Hematopoietic multipotent progenitor cell treated with erythropoietin and hydrocortisone succinate and interleukin-3 and kit ligand, for 17 days (in vitro differentiated cells): Measurements from ENCODE around the gene TAX1BP3.
"Not testable (repeated sequence)": the region's sequence is repeated elsewhere in the genome, so short reads cannot be mapped to it uniquely, and the experiment has no call there.

Source experiments
- DNase-seq: peaks from one replicate; pipeline ENCODE4 v3.0.0-alpha.2; 2015; ENCODE audit warnings: low spot score

Gene TAX1BP3, protein sequence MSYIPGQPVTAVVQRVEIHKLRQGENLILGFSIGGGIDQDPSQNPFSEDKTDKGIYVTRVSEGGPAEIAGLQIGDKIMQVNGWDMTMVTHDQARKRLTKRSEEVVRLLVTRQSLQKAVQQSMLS

DNA sequence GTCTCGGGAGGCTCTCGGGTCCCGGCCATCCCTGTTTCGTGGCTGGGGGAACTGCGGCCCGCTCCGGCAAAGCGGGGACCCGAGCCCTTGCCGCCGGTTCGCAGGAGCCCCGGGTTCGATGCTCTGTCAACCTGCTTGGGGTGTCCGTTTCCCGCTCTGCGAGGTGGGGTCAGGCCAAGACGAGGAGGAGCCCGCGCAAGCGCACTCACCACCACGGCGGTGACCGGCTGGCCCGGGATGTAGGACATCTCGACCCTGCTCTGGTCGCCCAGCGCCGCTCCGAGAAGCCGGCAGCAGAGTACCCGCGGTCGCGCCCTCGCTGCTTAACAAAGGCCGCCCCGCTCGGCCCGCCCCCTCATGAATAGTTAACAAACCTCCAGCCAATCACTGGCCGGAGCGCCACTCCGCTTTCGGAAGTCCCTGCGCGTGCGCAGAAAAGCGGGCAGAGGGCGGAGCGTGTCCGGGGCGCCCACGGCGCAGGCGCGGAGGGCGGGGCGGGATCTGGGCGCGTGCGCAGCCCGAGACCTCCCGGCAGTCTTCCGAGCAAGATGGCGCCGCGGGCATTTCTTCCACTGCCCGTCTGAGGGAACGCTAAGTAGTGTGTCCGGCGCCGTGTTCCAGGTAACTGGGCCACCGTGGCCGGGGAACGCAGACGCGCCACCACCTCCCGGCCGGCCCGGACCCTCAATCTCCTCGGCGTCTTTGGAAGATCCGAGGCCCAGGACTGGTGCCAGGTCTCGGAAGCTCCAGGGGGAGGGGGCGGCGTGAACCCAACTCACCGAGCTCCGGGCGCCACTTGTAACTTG is at the start of gene TAX1BP3, which contains the start of gene EMC6:
Gene TAX1BP3, minus strand, starts transcription at position 300 of the 806 bp plus-strand sequence. Its CDS starts 52 bp downstream, at position 248.
Gene EMC6, plus strand, starts transcription at position 534 of the 806 bp plus-strand sequence. CDS start 335 bp downstream, outside the sequence.
- peak; percentile 100 for DNase-seq

- no peak for DNase-seq
Observed at GRCh38 chr17:3715296-3715695, 46.9 kb upstream of the TAX1BP3 start.

DNA sequence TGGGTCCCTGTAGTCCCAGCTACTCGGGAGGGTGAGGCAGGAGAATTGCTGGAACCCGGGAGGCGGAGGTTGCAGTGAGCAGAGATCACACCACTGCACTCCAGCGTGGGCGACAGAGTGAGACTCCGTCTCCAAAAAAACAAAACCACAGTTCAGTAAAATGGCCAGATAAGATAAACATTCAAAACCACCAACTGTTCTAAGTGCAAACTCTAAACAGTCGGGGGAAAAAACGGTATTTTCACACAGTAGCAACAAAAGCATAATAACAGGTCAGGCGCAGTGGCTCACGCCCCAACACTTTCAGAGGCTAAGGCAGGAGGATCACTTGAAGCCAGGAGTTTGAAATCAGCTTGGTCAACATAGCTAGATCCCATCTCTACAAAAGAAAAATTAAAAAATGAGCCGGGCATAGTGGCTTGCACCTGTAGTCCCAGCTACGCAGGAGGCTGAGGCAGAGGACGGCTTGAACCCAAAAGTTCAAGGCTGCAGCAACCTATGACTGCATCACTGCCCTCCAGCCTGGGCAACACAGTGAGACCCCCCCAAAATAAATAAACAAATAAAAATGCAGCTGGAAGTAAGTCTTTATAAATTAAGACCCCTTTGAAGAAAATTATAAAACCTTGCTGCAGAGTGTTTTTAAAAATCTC is 44.6 kb upstream of the TAX1BP3 start:
- DNase-seq = no peak

DNA sequence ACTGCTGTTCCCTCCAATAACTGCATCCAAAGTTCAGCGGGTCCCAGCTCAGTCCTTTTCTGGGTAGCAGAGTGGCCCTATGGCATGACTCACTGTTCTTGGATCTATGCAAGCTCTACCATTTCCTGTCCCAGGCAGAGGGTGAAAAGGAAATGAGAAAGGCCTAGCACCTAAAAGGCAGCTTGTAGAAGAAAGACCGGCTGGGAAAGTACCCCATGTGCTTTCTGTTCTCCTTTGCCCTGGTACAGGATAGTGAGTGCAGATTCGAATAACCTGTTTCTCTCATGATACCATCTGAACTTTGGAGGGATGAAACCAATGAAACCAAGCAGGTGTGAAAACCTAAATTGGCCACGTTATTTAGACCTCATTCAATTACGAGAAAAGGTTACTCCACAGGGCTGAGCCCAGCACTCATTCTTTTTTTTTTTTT is 42.6 kb upstream of the TAX1BP3 start:
- no peak for DNase-seq

- DNase-seq = no peak
Observed at GRCh38 chr17:3708366-3708765, 40.0 kb upstream of the TAX1BP3 start.

DNA sequence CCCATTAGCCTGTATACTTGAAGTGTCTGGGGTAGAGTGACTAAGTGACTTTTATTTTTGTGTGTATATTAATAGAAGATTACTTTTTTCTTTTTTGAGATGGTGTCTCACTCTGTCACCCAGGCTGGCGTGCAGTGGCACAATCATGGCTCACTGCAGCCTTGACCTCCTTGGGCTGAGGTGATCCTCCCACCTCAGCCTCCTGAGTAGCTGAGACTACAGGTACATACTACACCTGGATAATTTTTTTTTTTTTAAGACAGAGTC is 37.3 kb upstream of the TAX1BP3 start:
- not testable (repeated sequence) for DNase-seq

DNA sequence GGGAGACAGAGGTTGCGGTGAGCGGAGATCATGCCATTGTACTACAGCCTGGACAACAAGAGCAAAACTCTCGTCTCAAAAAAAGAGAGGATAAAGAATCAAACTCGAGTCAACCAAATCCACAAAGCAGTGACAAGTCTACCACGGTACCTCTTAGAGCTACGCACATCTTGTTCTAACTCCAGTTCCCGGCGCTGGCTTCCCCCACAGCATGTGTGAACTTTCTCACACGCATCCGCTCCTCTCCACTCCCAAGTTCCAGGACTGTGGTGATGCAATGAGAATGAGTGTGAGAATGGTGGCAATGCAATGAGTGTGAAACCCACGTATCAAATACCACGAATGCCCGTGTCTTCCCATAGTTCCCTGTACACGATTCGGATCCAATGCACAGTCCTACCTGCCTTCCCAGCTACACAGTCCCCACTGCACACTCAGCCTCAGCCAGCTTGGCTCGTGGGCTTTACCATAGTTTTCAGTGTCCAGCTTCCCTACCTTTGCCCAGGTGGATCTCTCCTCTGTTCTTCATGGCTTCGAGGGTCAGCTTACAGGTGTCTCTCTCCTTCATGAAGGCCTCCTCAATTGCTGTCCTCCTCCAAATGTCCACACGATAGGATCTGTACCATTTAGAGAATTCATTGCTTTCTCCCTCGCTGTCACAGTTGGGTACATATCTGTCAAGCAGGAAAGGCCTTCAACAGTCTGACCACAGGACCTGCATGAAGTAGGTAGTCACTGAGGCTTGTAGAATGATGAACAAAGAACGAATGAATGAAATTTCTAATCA is 36.7 kb upstream of the TAX1BP3 start:
- DNase-seq = no peak

DNA sequence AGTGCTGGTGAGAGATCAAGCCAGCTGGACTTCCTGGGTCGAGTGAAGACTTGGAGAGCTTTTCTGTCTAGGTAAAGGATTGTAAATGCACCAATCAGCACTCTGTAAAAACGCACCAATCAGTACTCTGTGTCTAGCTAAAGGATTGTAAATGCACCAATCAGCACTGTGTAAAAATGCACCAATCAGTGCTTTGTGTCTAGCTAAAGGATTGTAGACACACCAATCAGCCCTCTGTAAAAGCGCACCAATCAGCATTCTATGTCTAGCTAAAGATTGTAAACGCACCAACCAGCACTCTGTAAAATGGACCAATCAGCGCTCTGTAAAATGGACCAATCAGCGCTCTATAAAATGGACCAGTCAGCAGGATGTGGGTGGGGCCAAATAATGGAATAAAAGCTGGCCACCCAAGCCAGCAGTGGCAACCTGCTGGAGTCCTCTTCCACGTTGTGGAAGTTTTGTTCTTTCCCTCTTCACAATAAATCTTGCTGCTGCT is 33.7 kb upstream of the TAX1BP3 start:
- DNase-seq = not testable (repeated sequence)

- no peak for DNase-seq
Observed at GRCh38 chr17:3699951-3700350, 31.6 kb upstream of the TAX1BP3 start.

- no peak for DNase-seq
Observed at GRCh38 chr17:3698139-3698538, 29.8 kb upstream of the TAX1BP3 start.

- DNase-seq = no peak
Observed at GRCh38 chr17:3697103-3697476, 28.7 kb upstream of the TAX1BP3 start.

DNA sequence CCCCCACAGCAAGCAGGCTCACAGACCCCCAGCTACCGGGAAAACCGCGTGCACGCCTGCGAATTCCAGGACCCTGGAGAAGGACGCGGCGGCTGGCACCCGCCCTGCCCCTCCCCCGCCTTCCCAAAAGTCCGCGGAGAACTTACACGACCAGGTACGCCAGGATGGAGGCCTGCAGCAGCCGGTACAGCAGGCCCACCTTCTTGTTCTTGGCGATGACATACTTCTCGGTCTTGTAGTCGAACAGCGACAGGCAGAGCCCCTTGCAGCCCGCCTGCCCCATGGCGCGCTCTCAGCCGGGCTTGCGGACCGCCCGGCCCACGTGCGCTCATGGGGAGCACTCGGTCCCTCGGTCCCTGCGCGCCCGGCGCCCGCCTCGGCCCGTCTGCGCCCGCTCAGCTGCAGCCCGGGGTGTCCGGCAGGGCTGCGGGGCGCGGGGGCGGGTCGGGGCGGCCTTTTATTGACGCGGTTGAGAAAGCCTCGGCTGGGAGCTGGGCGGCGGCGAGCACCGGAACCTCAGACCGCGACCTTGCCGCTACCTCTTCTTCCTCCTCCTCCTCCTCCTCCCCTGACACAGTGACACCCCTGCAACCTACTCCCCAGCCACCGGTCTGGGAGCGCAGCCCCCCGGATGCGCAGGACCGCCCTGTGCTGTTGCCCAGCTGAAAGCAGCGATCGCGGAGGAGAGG is 27.5 kb upstream of the TAX1BP3 start, which contains the start of gene P2RX5:
Gene P2RX5, minus strand, starts transcription at position 433 of the 689 bp plus-strand sequence. Its CDS starts 150 bp downstream, at position 283.
- DNase-seq = no peak

DNA sequence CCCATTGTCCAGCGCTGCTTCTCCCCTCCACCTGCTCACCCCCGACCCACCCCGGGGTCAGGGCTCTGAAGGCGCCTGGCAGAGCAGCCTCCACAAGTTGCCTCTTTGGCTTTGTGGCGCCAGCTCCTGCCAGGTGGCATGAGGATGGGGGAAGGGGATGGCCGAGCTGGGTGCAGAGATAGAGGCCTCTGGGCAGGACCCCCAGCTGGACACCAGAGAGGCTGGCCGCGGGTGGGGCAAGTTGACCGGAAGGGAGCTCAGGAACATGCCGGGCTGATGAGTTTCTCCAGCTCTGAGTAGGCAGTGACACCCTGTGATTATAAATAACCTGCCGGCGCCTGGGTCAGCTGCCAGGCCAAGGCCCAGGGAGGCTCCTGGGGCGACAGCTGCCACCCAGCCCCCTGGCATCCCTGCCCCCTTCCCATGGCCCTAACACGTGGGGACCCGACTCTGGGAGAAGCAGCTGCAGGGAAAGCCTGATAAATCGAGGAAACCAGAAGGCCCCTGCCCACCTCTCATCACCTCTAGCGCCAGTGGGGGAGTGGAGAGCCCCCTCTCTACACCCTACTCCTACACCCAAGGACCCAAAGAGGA is 26.8 kb upstream of the TAX1BP3 start:
- no peak for DNase-seq

- DNase-seq = no peak
Observed at GRCh38 chr17:3693829-3694231, 25.5 kb upstream of the TAX1BP3 start.

- no peak for DNase-seq
Observed at GRCh38 chr17:3693141-3693540, 24.8 kb upstream of the TAX1BP3 start.

GRCh38 chr17:3692346-3692745 is 24.0 kb upstream of the TAX1BP3 start:
- peak; percentile 14 for DNase-seq

DNA sequence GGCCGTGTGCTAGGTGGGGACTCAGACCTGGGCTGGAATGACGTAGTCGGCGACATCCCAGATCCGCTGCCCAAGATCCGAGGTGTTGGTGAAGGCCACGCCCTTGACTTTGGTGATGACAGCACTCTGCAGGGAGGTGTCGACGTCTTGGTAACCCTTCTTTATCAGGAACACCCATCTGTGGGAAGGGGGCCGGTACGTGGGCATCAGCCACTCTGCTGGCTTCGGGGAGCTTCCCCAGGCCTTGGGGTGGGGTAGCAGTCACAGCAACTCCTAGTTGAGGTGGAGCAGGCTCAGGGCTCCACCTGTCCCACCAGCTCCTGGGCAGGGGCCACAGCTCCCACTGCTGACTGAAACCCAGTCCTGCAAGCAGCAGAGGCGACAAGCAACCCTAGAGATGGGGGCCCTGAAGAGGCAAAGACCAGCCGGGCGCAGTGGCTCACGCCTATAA is 23.3 kb upstream of the TAX1BP3 start:
- no peak for DNase-seq

- DNase-seq = no peak
Observed at GRCh38 chr17:3690094-3690715, 21.8 kb upstream of the TAX1BP3 start.

DNA sequence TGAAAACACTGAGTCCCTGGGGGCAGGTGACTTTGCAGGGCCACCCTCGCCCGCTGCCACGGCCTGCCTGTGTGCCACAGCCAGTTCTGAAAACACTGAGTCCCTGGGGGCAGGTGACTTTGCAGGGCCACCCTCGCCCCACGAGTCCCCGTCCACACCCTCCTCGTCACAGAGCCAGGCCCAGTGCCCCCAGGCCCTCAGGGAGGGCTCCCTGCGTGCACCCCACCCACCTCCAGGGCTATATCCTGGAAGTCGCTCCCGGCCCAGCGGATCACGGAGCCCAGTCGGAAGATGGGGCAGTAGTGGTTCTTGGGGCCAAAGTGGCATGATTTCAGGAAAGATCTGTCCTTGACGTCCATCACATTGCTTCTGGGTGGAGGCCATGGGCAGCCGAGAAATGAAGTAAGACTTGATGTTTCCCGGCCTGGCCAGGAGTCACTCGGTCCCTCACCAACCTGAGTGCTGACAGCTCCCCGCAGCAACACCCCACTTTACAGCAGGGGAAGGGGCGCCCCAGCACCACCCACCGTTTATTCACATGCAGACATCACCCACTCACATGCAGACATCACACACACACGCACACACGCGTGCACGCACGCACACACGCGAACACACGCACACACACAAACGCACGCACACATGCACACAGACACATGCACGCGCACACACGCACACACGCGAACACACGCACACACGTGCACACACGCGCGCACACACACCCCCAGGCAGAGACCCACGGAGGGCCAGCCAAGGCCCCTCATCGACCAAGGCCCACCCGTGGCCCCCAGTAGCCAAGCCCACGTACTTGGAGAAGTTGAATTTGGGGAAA is 21.1 kb upstream of the TAX1BP3 start:
- DNase-seq = no peak

GRCh38 chr17:3688852-3689261 is 20.5 kb upstream of the TAX1BP3 start:
- DNase-seq = no peak
